Activated gamma-delta T cell treated with anti-CD3 and anti-CD28 coated beads, Interleukin-2, amount 50 U/mL, for 16 hours (primary cell): ENCODE measurements around the gene NME9.
"Not testable (repeated sequence)": the region's sequence is repeated elsewhere in the genome, so short reads cannot be mapped to it uniquely, and the experiment has no call there.

Experiments
- DNase-seq: peaks from one replicate; pipeline ENCODE4 v3.0.0-alpha.2; 2020; ENCODE audit warnings: low read depth

The NME9 gene

DNA sequence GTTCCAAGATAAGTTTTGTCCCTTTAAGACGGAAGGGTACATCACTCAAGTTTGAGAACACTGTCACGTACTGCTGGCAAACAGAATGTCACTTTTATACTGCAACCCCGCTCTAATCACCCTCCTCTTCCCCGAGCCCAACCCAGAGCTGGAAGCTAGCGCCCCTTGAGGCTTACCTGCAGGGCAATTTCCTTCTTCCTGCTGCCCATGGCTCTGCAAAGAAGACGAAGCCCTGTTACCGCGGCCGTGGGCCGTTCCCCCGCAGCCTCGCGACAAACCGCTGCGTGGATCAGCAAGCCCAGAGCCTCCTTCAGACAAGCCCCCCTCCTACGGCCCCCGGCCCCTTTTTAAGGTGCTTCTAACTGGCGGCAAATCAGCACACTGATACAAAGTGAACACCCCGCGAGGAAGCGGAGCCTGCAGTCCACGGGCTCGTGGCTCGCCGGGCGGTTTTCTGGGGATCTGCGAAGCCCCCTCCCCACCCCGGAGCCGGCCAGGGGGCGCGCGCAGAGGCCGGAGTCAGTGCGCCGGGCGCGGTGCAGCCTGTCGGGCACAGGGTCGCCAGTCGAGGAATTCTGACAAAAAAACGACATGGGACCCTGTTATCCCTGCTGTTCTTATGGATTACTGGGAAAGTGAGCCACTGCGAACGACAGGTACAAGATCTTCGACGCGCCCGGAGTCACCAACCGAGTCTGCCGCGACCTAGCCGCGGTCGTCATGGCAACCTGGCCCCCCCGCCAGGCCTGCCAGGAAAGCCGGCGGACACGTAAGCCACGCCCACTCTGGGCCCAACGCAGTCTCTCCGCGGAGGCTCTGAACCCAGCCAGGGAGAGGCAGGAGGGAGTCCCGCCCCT, at the start of gene NME9:
Gene NME9, minus strand, starts transcription at position 725 of the 857 bp plus-strand sequence. Its CDS starts 516 bp downstream, at position 209.
- DNase-seq = peak; percentile 80

DNA sequence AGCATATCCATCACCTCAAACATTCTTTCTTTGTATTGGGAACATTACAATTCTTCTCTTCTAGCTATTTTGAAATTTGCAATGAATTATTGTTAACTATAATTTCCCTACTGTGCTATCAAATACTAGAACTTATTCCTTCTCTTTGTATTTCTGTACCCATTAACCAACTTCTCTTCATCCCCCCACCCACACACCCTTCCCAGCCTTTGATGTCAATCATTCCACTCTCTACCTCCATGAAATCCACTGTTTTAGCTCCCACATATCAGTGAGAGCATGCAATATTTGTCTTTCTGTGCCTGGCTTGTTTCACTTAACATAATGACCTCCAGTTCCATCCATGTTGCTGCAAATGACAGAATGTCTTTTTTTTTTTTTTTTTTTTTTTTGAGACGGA, 49.3 kb upstream of the NME9 start:
- no peak for DNase-seq

- no peak for DNase-seq
These were observed 48.7 kb upstream of the NME9 start for GRCh38 chr3:138378331-138378730.

GRCh38 chr3:138377804-138378203, 48.2 kb upstream of the NME9 start:
- no peak for DNase-seq

- DNase-seq = not testable (repeated sequence)
These were observed 47.6 kb upstream of the NME9 start for GRCh38 chr3:138377212-138377611.

DNA sequence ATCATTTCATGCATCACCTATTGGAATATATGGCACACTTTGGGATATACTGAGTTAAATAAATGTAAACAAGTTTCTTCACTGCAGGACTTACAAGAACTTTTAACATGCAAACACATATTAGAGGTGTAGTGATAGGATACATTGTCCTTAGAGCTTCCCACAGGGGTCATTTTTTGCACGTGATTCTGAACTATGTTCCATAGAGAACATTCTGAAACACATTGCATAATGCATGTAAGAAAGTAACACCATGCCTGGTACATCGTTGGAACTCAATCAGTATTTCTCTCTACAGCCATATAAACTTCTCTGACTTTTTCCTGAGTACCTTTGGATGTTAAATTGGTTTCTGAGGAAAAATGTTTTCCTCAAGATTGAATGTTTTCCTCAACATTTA, 47.0 kb upstream of the NME9 start:
- DNase-seq = no peak

DNA sequence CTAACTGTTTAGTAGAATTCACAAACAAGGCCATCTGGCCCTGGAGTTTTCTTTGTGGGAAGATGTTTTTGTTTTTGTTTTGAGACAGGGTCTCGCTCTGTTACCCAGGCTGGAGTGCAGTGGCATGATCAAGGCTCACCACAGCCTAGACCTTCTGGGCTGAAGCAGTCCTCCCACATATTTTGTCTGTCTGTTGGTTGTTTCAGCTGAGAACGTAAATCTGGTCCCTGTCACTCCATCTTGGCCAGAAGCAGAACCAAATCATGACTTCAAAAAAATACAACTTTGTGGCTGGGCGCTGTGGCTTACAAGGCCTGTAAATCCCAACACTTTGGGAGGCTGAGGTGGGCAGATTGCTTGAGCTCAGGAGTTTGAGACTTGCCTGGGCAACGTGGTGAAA, 45.8 kb upstream of the NME9 start:
- DNase-seq = no peak

DNA sequence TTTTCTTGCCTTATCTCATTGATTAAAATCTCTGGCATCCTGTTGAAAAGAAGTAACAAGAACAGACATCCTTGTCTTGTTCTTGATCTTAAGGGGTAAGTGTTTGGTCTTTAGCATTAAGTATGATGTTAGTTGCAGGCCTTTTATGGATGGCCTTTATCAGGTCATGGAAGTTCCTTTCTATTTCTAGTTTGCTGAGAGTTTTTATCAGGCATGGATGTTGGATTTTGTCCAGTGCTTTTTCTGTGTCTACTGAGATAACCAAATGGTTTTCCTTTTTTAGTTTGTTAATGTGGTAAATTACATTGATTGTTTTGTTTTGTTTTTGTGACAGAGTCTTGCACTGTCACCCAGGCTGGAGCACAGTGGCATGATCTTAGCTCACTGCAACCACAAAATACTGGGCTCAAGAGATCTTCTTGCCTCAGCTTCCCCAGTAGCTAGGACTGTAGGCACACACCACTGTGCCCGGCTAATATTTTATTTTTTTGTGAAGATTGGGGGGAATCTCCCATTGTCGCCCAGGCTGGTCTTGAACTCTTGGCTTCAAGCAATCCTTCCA, 45.0 kb upstream of the NME9 start:
- no peak for DNase-seq

DNA sequence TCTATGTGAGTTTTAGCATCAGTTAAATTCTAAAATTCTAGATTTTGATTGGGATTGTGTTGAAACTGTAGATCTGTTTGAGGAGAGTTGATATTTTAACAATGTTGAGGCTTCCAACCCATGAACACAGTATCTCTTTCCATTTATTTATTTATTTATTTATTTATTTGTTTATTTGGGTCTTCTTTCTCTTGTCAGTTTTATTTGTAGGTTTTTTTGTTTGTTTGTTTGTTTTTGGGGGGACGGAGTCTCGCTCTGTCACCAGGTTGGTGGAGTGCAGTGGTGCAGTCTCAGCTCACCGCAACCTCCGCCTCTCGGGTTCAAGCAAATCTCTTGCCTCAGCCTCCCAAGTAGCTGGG, 44.1 kb upstream of the NME9 start:
- no peak for DNase-seq

- no peak for DNase-seq
These were observed 43.6 kb upstream of the NME9 start for GRCh38 chr3:138373087-138373735.

DNA sequence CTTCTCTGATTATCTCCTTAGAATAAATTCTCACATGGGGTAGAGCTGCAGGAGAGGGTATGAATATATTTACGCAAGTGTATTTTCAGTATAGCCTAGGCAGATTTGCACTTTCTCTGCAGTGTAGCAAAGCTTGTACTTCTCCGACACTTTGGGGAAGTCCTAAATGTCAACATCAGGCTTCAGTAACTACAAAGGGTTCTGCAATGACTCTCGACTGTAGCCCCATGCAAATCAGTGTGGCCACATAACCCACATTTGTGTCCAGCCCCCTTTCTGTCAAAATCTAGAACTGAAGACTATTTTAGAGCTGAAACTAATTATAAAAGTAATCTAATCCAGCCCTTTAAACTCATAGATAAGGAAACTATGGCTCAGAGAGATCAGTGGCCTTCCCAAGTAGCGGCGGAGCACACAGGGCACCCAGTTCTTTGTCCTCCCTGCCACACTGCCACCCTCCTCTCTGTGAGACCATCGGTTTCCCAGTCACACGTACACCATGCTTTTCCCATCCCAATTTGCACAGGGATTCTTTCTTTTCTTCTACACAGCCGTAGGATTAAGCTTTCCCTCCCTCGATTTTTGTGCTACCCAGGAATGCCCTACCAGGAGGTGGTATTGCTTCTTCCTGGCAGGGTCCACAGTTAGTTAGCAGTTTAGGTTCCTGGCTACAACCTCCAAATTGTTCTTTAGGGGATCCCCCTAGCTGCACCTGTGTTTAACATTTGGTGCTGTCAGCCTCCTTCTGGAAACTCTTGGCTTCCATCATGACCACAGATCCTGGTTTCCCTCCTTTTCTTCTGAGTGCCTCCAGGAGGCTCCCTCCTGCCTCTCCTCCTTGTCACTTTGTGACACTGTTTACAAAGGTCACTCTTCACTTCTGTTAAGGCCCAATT, 41.7 kb upstream of the NME9 start:
- no peak for DNase-seq

DNA sequence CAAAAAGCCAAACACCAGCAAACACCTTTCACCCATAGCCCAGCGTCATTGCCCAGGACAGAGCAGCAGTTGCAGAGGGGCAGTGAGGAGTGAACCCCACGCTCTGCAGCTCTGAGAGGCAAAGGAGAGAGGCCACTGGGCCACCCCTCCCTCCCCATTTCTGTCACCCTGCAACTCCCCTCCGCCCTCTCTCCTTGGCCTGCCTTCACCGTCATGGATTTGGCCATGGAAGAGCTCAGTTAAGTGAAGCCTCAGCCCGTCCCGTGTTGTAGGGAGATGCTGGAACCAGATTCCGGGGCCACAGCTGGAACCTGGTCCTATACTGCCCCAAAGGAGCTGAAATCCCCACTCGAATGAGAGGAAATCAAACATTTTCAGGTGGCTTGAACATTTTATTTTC, 40.7 kb upstream of the NME9 start:
- DNase-seq = no peak

DNA sequence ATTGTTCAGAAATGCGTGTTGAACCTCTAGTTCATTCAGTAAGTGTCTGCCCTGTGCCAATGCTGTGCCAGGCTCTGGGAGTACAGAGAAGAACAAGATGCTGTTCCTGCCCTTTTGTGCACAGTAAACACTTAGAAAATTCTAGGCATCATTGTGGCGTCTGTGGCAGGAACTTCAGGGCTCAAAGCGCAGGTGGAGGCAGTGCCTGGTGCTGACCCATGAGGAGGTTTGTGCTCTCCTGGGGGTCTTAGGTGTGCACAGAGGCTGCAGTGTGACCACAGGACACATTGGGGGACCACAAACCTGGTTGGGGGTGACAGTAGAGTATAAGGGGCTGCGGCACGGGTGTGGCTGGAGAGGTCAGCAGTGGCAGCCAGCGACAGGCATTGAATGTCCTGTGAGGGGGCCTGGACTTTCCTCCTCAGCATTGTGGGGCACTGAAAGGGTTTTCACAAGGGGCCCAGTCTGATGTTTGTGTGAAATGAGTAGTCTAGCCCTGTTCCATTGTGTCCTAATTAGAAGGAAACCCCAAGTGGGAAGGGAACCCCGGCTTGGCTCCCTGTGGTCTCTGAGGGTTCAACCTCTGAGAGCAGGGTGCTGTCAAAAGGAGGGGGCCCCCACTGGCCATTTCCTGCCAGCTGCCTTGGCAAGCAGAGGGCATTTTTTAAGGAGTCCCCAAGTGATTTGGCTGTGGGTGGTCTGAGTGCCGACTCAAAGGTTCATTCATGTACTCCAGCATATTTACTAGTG, 39.7 kb upstream of the NME9 start:
- DNase-seq = no peak

- DNase-seq = no peak
These were observed 38.3 kb upstream of the NME9 start for GRCh38 chr3:138367911-138368310.

- DNase-seq = no peak
These were observed 37.7 kb upstream of the NME9 start for GRCh38 chr3:138367326-138367850.

DNA sequence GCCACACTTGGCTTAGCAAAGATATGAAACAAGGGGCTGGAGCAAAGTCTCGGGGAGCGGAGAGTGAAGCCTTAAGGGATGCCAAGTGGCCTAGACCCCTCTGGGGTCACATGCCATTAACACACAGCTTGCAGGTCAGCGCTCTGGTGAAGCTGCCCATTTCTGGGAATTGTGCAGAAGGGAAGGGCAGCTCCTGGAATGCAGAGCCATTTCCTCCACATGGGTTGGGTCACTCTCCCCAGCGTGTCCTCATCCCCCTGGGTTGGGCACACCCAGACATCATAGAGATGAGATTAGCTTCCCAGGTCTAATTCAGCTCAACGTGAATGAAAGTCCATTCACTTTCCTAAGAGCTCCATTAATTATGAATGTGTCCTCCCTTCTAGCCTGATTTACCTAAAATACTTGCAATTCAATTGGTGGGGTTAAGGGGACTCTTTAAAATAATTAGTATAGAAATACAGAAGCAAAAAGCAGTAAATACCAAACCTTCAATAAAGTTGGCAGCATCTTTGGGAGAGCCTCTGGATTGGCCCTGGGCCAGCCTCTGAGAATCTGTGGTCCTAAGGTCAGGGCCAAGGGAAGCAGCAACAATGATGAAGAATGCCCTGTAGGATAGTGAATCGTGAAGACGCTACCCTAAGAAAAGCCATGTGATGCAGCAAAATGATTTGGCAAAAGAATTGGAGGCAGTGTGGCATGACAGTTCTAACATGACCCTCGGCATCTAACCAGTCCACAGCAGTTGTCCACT, 36.5 kb upstream of the NME9 start:
- DNase-seq = no peak

GRCh38 chr3:138365253-138365555, 35.6 kb upstream of the NME9 start:
- no peak for DNase-seq

DNA sequence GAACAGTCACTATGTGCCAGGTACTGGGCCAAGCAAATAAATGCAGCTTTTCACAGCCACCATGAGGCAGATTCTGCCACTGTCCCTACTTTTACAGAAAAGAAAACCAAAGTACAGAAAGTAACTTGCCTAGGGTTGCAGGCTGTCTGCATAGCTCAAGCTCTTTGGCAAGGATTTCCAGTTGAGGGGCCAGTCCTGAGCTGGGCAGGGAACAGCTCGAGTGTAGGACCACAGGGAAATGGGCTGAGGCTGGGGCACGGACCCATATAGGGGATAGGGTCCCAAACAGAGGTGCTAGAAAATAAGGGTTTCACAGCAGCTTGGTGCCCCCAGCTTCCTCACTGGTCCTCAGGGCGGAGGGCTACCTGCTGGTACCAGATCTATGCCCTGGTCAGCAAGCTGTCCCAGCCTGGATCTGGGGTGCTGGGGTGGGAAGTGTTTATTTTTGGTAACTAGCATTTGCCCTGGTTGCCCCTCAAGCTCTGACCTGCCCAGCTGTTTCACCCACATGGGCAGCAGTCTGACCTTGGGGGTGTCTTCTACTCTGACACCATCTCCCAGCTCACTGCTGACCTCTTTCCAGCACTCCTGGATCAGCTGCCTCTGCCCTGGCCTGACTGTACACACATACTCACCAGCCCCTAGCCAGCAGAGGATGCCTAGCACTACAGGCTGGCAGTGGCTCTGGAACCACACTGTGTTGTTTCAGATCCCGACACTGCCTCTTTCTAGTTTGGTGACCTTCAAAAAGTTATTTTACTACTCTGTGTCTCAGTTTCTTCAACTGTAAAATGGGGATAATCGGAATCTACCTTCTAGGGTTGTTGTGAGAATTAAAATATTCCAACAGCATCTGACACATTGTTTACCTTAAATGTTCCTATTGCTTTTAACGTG, 35.0 kb upstream of the NME9 start:
- no peak for DNase-seq

DNA sequence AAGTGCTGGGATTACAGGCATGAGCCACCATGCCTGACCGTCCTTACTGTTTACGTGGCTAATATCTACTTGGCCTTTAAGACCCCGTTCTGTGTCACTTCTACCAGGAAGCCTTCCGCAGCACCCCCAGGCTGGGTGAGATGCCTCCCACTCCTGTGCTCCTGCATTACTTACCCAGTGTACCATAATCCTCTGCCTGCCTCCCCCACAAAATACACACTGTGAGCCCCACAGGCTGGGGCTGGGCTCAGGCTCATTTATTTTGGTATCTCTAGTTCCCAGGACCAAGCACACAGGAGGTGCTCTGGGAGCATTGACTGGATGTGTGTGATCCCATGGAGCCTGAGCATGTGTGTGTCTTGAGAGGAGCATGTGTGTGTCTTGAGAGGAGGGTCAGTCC, 33.7 kb upstream of the NME9 start:
- no peak for DNase-seq

DNA sequence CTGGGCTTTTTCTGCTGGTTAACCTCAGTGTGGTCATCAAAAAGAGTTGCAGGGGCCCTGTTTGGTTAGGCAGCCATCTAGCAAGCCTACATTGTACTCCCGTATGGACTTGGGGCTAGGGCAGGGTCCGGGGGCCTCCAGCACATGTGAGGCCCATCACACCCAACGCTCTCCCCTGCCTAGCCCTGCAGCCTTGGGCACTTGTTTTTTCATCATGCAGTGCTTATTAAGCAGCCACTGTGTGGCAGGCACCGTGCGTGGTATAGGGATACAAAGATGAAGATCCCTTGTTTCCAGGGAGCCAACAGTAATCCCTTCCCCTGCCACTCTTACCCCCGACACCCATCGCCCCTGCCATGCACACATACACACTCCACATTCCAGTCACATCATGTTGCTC, 32.9 kb upstream of the NME9 start:
- no peak for DNase-seq
